Measurements from ENCODE around the gene CCND3. TPM values are rescaled to one million over a fixed set of nuclear protein-coding genes. Genes with fewer than 3 reads are reported as not detected.

CCND3 gene
- total RNA-seq, 1 experiment from 2014 or later: 75.1 TPM

DNA sequence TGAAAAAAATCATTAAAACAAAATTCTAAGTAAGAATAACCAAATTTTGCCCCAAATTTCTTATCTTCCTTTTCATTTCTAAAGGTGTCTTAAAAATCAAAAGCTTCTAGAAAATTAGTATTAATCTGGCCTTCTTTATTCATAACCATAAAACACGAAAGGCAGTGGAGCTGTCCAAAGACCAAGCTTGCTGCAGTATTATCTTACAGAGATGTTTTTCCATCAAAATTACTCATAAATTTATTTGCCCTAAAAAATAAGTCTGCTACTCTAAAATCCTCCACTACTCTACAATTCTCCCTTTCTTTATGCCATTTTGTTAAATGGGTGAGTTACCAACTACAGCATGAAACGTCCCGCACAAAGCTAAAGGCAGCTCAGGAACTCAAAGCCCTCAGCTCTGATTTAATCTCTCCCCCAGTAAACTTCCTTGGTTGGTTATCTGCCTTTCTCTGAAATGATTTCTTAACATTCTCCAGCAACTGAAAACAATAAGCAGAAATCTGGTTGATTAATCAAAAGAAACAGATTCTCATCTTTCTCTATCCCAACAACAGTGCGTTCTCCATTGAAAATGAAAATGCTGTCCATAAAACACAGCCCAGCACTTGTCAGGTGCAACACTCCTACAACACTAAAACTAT is 48.6 kb downstream of the CCND3 start:
- H3K4me2 ChIP-seq: 0 out of 2 replicates have a peak overlapping the region, but pooled peaks have one; percentile 97
- intact Hi-C loops (cut with micrococcal nuclease; ENCODE audit: unreplicated experiment): no loop called here
- BruUV-seq (replicated peaks): no TSS peak

DNA sequence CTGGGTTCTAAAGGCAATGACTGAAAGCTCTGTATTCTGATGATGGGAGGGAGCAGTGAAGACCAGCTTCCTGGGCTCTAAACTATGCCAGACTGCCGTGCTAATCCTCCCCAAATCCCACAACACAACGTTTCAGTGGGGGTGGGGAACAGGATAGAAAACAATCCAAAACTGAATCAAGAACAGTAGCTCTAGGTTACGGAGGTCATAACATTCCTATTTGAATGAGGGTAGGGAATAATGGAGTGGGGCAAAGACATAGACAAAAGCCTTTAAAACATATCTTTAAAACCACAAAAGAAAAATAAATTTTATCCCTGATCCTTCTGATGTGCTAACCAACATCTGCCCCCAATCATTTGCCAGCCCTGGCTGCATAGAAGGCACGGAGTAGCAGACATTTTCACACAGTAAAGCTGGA is 54.3 kb downstream of the CCND3 start:
- DNase-seq: no peak
- no peaks in the 10 kb centered on the region for H3K4me1 ChIP-seq (replicated peaks; ENCODE audit: insufficient read depth)
- H3K4me3 ChIP-seq: no peak overlapping the region
- ChIA-PET POLR2A (ENCODE audit: unreplicated experiment) (no interaction called here), CTCF (no interaction called here)
- H3K4me2 ChIP-seq: no peak overlapping the region
- no peaks in the 10 kb centered on the region for H3F3A ChIP-seq (ENCODE audit: insufficient read depth, low read depth)
- H3K27me3 ChIP-seq (ENCODE audit: insufficient read depth, low read depth): no peaks in the 10 kb centered on the region
- no peak overlapping the region for H3K27ac ChIP-seq
- no TSS peak for BruUV-seq (replicated peaks)
- TF ChIP-seq EZH2 (IDR thresholded peaks at IDR 0.05; ENCODE audit: low read depth): no peak
- TF ChIP-seq, protein P1, sequence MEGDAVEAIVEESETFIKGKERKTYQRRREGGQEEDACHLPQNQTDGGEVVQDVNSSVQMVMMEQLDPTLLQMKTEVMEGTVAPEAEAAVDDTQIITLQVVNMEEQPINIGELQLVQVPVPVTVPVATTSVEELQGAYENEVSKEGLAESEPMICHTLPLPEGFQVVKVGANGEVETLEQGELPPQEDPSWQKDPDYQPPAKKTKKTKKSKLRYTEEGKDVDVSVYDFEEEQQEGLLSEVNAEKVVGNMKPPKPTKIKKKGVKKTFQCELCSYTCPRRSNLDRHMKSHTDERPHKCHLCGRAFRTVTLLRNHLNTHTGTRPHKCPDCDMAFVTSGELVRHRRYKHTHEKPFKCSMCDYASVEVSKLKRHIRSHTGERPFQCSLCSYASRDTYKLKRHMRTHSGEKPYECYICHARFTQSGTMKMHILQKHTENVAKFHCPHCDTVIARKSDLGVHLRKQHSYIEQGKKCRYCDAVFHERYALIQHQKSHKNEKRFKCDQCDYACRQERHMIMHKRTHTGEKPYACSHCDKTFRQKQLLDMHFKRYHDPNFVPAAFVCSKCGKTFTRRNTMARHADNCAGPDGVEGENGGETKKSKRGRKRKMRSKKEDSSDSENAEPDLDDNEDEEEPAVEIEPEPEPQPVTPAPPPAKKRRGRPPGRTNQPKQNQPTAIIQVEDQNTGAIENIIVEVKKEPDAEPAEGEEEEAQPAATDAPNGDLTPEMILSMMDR (conservative IDR thresholded peaks at IDR 0.05): no peak
- intact Hi-C loops (cut with micrococcal nuclease; ENCODE audit: unreplicated experiment): no loop called here
- H2AFZ ChIP-seq: no peak overlapping the region
- no peaks in the 10 kb centered on the region for H3K79me2 ChIP-seq (ENCODE audit: low read depth)
- H3K9me2 ChIP-seq (ENCODE audit: insufficient read depth): no peaks in the 10 kb centered on the region
- H3K36me3 ChIP-seq (ENCODE audit: low read depth): no peaks in the 10 kb centered on the region
- H3K9me3 ChIP-seq (ENCODE audit: insufficient read depth, low read depth): no peaks in the 10 kb centered on the region
- H4K20me1 ChIP-seq (ENCODE audit: insufficient read depth): no peaks in the 10 kb centered on the region; the same call in 1 of the 2 replicates

More for the DNA sequence above, 48.6 kb downstream of the CCND3 start:
- ChIA-PET POLR2A (ENCODE audit: unreplicated experiment) (no interaction called here), CTCF (no interaction called here)
- no peak overlapping the region for H3K4me3 ChIP-seq
- H3K27ac ChIP-seq: no peak overlapping the region
- TF ChIP-seq, protein P1 (conservative IDR thresholded peaks at IDR 0.05): no peak
- TF ChIP-seq EZH2 (IDR thresholded peaks at IDR 0.05; ENCODE audit: low read depth): no peak
- no peak overlapping the region for H2AFZ ChIP-seq
- H3K27me3 ChIP-seq (ENCODE audit: insufficient read depth, low read depth): no peaks in the 10 kb centered on the region
- DNase-seq: no peak
- no peaks in the 10 kb centered on the region for H3K36me3 ChIP-seq (ENCODE audit: low read depth)
- H3K4me1 ChIP-seq (replicated peaks; ENCODE audit: insufficient read depth): peaks cover 16% of the 10 kb centered on the region
- no peaks in the 10 kb centered on the region; the same call in 1 of the 2 replicates for H4K20me1 ChIP-seq (ENCODE audit: insufficient read depth)
- H3K9me2 ChIP-seq (ENCODE audit: insufficient read depth): no peaks in the 10 kb centered on the region
- no peaks in the 10 kb centered on the region for H3K9me3 ChIP-seq (ENCODE audit: insufficient read depth, low read depth)
- H3F3A ChIP-seq (ENCODE audit: insufficient read depth, low read depth): peaks cover 17% of the 10 kb centered on the region; the same call in 1 of the 2 replicates
- H3K79me2 ChIP-seq (ENCODE audit: low read depth): no peaks in the 10 kb centered on the region

DNA sequence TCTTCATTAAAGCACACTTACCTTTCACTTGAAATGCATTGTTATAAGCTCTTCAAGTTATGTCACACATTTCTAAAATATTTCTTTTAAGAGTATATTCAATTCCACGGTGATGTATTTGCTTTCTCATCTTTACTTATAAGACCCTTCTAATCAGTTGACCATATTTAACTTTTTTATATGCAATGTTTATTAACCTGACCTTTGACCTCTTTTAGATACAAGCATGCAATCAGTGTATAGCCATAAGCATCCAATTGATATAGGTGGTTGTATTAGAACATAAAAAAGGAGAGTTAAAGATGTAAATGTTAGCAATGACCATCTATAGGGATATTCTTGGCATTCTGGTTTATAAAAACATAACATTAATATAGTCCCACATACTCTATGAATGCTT is 55.7 kb downstream of the CCND3 start:
- BruUV-seq (replicated peaks): no TSS peak
- Histone ChIP-seq H3K9me3 (ENCODE audit: insufficient read depth, low read depth) (no peaks in the 10 kb centered on the region), H3K27me3 (ENCODE audit: insufficient read depth, low read depth) (no peaks in the 10 kb centered on the region), H4K20me1 (ENCODE audit: insufficient read depth) (no peaks in the 10 kb centered on the region; the same call in 1 of the 2 replicates), H3K4me2 (no peak overlapping the region), H3F3A (ENCODE audit: insufficient read depth, low read depth) (no peaks in the 10 kb centered on the region), H2AFZ (no peak overlapping the region), H3K4me3 (no peak overlapping the region), H3K4me1 (replicated peaks; ENCODE audit: insufficient read depth) (no peaks in the 10 kb centered on the region), H3K79me2 (ENCODE audit: low read depth) (no peaks in the 10 kb centered on the region), H3K27ac (no peak overlapping the region), H3K36me3 (ENCODE audit: low read depth) (no peaks in the 10 kb centered on the region), H3K9me2 (ENCODE audit: insufficient read depth) (no peaks in the 10 kb centered on the region)
- ChIA-PET CTCF (no interaction called here), POLR2A (ENCODE audit: unreplicated experiment) (no interaction called here)
- intact Hi-C loops (cut with micrococcal nuclease; ENCODE audit: unreplicated experiment): no loop called here
- no peak for DNase-seq
- TF ChIP-seq, protein P1 (conservative IDR thresholded peaks at IDR 0.05): no peak
- TF ChIP-seq EZH2 (IDR thresholded peaks at IDR 0.05; ENCODE audit: low read depth): no peak
